ENCODE data around the gene YWHAG.
A peak's percentile ranks its signal among the peaks of the same experiment; 100 is the strongest.
"Not testable (repeated sequence)": the region's sequence is repeated elsewhere in the genome, so short reads cannot be mapped to it uniquely, and the experiment has no call there.

Gene YWHAG

DNA sequence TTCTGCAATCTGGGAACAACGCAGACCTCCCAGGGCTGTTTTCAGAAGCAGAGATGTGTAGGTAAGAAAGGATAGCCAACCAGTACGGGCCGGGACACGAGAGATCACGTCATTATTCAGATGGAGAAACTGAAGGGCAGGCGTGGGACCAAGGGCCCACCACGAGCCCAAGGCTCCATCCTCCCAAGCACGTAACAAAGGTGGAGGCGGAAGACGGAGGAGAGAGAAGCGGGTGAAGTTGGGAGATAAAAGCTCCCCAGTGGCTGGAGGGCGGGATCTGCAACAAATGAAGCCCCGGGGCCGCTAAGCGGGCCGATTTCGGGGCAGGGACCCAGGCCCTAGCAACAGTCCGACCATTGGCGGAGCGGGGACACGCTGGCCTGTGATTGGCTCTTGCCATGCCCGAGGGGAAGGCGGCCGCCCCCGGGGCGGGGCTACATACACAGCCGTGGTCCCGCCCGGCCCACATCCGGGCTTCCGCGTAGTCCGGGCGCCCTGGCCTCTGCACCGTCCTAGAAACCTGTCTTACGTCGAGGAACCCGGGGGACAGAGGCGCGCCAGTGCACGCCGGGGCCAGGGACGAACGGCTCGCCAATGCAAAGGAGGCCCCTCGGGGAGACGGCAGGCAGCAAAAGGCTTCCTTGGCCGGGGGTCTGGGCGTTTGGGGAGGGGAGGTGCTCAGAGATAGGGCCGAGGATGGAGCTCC lies 40.9 kb downstream of the YWHAG start:
- peak; percentile 95 for DNase-seq

DNA sequence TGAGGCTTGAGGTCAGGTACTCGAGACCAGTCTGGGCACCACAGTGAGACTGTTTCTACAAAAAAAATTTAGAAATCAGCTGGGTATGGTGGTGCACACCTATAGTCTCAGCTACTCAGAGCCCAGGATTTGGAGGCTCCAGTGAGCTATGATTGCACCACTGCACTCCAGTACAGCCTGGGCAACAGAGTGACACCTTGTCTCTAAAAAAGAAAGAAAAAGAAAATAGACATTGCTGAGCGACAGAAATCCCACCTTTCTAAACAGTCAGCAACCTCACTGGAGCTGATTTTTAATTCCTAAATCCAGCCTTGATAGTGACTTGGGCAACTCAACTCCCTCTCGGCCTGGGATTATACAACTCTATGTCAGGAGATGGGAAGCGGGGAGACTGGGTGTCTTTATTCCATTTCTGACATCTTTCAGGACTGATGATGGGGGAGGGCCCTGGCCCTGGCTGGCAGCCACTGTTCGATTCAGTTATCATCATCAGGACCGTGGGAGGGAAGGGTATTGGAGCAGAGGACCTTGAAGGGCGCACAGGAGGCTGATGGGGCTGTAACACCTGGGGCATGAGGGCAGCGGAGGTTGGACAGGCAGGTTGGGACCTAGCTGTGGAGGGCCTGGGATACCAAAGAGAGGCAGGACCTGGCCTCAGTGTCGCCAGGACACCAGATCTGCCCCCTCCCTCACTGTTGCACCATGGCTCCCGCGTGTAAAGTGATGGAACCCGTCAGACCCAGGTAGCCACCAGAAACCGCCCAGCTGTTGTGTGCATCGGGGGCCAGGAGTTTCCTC lies 41.6 kb downstream of the YWHAG start:
- DNase-seq = no peak

DNA sequence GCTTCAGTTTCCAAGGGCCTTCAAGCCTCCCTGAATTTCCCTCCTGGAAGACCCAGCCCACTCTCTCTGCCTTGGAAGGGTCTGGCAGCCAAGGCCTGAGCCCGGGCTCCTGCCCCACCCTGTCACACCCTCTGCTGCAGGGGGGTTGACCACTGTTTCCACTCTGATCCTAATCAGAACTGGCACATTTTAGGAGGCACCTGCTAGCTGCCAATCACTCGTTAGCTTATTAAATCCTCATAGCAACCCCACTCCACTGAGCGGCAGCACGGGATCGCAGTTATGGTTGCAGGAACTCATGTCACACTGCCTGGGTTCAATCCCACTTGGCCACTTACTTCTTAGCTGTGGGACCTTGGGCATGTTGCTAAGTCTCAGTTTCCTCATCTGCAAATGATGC lies 43.4 kb downstream of the YWHAG start:
- no peak for DNase-seq

DNA sequence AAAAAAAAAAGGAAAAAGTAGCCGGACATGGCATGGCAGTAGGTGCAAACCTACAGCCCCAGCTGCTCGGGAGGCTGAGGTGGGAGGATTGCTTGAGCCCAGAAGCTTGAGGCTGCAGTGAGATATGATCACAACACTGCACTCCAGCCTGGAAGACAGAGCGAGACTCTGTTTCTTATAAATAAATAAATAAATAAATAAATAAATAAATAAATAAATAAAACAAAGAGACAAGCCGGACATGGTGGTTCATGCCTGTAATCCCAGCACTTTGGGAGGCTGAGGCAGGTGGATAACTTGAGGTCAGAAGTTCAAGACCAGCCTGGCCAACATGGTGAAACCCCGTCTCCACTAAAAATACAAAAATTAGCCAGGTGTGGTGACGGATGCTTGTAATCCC lies 44.1 kb downstream of the YWHAG start:
- not testable (repeated sequence) for DNase-seq

DNA sequence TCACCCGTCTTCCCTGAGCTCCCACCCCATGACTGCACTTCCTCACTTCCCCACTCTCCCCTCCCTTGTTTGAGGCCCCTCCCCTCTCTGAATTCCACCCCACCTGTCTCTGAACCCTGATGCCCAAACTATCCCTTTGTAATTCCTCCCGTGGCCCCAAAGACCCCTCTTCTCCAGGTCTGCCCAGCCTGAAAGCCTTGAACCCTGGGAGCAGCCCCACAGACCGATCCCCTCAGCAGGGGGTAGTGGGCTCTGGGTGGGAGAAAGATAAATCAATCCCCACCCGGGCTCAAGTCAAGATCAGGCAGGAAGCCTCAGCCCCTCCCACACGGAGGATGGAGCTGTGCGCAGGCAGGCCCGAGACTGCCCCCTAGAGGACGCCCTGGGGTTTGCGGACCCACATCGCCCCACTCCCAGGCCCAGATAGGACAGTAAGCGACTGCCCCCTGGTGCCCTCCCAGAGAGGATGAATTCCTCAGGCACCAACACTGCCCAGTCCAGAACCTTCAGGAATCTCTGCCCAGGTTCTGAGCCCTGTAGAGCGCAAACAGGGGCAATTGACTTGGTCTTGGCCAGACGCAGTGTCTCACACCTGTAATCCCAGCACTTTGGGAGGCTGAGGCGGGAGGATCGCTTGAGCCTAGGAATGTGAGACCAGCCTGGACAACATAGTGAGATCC lies 44.6 kb downstream of the YWHAG start:
- DNase-seq = peak; percentile 92

DNA sequence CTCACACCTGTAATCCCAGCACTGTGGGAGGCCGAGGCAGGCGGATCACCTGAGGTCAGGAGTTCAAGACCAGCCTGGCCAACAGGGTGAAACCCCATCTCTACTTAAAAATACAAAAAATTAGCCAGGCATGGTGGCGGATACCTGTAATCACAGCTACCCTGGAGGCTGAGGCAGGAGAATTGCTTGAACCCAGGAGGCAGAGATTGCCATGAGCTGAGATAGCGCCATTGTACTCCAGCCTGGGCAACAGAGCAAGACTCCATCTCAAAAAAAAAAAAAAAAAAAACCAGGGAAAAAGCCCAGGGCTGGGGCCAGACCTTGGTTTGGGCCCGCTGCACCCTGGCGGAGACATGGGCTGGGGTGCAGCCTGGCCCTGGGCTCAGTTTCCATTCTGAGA lies 47.0 kb downstream of the YWHAG start:
- DNase-seq = not testable (repeated sequence)

DNA sequence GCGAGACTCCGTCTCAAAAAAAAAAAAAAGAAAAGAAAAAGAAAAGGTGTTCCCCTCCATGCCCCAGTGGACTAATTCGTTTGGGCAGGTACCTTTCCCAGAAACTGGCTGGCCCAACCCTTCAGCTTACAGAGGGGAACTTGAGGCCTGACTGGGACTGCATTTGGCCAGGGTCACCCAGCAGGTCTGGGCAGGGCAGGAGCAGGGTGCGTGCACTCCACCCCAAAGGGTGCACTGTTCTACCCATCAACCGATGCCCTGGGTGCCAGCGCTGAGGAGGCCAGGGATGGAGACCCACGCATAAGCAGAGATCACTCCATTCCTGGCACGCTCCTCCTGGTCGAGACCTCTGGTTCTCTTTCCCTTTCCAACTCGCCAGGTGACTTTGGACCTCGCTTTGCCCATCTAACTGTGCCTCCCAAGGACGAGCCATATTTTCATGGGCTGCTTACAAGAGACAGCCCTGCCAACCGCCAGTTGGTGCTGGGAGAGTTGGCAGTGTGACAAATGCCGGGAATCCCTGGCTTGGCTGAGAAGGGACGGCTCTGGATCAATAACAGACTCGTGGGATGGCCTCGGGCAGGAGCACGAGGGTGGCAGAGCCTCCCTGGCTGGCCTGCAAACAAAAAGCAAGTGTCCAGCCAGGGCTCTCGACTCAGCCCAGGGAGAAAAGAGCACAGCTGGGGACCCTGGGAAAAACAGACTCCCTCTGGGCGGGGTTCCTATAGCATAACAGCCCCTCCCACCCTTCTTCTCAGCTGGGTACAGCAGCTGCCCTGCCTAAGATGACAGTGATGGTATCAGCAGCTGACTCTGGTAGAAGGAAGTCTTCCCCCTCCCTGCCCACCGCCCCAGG lies 48.5 kb downstream of the YWHAG start:
- peak; percentile 72 for DNase-seq

DNA sequence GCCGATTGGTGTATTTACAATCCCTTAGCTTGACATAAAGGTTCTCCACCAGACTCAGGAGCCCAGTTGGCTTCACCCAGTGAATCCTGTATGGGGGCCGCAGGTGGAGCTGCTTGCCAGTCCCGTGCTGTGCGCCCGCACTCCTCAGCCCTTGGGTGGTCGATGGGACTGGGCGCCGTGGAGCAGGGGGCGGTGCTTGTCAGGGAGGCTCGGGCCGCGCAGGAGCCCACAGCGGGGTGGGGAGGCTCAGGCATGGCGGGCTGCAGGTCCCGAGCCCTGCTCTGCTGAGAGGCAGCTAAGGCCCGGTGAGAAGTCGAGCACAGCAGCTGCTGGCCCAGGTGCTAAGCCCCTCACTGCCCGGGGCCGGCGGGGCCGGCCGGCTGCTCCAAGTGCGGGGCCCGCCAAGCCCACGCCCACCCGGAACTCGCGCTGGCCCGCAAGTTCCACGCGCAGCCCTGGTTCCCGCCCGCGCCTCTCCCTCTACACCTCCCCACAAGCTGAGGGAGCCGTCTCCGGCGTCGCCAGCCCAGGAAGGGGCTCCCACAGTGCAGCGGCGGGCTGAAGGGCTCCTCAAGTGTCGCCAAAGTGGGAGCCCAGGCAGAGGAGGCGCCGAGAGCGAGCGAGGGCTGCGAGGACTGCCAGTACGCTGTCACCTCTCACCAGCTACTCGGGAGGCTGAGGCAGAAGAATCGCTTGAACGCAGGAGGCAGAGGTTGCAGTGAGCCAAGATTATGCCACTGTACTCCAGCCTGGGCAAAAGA lies 49.3 kb downstream of the YWHAG start:
- DNase-seq = not testable (repeated sequence)

DNA sequence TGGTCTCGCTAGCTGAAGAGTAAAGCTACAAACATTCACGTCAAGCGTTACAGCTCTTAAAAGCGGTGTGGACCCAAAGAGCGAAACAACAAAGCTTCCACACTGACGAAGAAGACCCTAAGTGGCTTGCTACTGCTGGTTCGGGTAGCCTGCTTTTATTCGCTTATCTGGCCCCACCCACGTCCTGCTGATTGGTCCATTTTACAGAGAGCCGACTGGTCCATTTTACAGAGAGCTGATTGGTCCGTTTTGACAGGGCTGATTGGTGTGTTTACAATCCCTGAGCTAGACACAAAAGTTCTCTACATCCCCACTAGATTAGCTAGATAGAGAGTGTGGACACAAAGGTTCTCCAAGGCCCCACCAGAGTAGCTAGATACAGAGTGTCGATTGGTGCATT lies 49.9 kb downstream of the YWHAG start:
- DNase-seq = not testable (repeated sequence)

DNA sequence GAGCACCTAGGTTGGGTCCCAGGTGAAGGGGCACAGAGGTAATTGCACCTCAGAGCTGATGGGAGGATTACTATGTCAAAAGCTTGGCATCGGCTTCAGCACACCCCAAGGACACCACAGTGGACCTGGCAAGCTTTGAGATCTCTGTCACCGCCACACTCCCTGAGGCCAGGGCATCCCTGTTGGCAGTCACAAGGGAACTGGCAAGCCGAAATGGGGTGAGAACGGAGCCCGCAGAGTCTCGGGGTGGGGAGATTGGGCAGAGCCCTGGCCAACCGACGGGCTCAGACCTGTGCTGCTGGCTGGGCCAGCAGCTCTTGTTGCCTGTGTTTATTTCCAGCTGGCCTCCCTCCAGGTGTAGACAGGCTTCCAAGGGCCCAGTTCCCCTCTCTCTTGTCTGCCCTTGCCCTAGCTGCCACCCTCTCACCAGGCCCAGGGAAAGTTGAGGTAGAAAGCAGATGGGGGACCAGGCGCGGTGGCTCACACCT lies 53.9 kb downstream of the YWHAG start:
- DNase-seq = peak; percentile 47

DNA sequence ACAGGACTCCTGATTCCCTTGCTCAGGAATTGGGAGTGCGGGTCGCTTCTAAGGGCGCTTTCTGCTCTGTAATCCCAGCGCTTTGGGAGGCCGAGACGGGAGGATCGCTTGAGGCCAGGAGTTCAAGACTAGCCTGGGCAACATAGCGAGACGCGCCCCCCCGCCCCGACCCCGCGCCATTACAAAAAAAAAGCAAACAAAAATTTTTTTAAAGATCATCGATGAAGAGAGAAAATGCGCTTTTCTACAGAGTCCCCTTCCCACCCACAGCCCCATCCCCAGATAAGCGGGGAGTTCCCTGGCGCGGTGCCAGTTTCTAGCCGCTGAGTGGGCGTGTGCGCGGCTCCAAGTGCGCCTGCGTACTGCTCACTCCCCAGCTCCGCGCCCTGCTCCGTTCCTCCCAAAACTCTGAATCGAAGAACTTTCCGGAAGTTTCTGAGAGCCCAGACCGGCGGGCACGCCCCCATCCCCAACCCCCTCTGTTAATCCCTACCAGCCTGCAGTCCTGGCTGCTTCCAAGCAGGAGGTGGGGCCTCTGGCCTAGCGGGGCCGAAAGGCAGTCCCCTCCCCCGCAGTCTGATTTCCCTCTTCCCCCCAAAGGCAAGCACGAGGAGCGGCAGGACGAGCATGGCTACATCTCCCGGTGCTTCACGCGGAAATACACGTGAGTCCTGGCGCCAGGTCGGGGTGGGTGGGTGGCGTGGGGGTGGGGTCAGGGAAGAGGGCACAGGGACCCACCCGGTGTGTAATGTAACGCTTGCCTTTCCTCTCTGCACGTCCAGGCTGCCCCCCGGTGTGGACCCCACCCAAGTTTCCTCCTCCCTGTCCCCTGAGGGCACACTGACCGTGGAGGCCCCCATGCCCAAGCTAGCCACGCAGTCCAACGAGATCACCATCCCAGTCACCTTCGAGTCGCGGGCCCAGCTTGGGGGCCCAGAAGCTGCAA lies 55.3 kb downstream of the YWHAG start:
- DNase-seq = peak; percentile 62

DNA sequence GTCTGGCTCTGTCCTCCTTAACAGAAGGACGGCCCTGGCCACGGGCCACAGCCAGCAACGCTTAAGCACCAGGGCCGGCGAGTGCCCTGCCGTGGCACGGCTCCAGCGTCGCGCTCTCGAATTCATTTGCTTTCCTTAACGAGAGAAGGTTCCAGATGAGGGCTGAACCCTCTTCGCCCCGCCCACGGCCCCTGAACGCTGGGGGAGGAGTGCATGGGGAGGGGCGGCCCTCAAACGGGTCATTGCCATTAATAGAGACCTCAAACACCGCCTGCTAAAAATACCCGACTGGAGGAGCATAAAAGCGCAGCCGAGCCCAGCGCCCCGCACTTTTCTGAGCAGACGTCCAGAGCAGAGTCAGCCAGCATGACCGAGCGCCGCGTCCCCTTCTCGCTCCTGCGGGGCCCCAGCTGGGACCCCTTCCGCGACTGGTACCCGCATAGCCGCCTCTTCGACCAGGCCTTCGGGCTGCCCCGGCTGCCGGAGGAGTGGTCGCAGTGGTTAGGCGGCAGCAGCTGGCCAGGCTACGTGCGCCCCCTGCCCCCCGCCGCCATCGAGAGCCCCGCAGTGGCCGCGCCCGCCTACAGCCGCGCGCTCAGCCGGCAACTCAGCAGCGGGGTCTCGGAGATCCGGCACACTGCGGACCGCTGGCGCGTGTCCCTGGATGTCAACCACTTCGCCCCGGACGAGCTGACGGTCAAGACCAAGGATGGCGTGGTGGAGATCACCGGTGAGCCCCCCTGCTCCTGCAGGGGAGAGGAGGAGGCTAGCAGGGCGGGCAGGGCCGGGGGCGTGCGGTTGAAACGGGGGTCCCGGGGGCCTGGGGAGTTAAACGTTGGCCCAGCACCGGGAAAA lies 56.2 kb downstream of the YWHAG start, which contains the start of gene HSPB1:
TSS of gene HSPB1 (plus strand) at position 327 of the 855 bp plus-strand sequence. CDS start at position 367, 40 bp downstream.
- peak; percentile 82 for DNase-seq

DNA sequence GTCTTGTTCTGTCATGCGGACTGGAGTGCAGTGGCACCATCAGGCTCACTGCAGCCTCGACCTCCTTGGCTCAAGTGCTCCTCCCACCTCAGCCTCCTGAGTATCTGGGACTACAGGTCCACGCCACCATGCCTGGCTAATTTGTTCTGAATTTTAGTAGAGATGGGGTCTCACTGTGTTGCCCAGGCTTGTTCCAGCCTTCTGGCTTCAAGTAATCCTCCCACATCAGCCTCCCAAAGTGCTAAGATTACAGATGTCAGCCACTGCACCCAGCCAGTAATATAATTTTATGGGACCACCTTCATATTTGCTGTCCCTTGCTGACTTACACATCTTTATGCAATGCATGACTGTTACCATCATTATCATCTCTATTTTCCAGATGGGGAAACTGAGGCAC lies 57.8 kb downstream of the YWHAG start:
- no peak for DNase-seq

DNA sequence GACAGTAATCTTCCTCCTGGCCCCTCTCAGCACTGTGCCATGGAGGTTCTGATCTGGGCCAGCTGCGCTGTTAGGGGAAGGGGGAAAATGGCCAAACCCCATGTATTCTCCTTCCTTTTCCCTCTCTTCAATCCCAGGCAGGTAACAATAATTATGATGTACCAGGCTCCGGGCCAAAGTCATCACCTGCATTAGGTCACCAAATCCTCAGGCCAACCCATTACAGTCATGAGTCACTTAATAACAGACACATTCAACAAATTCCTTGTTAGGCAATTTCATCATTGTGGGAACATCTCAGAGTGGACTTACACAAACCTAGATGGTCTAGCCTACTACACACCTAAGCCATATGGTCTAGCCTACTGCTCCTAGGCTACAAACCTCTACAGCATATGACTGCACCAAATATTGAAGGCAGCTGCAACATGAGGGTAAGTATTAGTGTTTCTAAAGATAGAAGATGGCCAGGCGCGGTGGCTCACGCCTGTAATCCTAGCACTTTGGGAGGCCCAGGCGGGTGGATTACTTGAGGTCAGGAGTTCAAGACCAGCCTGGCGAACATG lies 58.5 kb downstream of the YWHAG start:
- DNase-seq = no peak

DNA sequence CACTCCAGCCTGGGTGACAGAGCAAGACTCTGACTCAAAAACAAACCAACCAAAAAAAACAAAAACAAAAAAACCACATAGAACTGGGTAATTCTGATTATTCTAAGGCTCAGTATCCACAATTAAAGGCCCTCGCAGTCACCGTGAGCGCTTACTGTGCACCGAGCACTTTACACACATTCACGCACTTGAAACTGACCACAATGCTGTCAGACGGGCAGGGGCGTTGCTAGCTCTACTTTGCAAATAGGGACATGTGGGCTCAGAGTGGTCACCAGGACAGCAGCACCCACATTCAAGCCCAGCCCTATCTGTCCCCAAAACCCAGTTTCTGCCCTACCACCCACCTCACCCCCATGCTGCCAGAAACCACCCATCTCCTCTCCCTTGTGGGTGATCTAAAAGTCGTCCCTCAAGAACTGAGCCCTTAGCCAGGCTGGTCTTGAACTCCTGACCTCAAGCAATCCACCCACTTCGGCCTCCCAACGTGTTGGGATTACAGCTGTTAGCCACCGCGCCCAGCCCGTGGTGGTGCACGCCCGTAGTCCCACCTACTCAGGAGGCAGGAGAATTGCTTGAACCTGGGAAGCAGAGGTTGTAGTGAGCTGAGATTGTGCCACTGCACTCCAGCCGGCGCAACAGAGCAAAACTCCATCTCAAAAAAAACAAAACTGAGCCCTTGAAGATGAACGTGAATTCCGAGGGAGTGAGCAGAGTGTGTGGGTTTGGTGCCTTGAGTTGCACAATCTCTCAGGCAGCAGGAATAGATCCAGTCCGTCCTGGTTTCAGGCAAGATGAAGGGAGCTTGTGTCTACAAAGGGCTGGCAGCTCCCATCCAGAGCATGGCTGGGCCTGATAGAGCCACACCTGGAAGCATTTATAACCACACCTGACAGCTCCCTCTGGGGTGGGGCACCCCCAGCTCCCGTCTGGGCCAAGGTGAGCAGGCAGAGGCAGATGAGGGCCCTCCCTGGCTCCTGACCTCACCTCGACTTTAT lies 61.7 kb downstream of the YWHAG start:
- DNase-seq = no peak

DNA sequence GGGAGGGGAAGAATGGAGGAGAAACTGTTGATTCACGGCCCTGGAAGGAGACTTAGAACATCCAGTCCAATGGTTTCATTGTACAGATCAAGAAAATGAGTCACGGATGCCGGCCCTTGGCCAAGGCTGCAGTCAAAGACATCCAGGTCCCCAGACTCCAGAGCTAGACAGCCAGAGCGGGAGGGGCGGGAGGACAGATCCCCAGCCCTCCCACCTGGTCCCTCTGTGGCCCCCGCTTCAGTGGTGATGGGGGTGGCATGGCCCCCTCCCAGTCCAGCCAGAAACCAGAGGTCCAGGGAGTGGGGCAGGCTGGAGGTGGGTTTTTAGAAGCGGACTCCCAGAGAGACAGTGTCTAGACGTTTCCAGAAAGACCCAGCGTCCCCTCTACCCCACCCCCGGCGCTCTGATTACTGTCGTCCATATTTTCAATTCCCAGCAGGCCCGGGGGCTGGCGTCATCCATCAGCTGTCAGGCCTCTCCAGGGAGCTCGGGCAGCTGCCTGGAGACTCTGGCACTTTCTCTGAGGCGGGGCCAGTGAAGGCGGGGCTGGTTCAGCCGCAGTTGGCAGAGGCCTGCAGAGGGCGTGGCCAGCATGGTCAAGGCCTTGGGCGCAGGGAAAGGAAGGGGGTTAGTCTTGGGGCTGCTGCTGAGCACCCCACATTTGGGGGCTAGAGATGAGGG lies 64.3 kb downstream of the YWHAG start:
- DNase-seq = peak; percentile 67

DNA sequence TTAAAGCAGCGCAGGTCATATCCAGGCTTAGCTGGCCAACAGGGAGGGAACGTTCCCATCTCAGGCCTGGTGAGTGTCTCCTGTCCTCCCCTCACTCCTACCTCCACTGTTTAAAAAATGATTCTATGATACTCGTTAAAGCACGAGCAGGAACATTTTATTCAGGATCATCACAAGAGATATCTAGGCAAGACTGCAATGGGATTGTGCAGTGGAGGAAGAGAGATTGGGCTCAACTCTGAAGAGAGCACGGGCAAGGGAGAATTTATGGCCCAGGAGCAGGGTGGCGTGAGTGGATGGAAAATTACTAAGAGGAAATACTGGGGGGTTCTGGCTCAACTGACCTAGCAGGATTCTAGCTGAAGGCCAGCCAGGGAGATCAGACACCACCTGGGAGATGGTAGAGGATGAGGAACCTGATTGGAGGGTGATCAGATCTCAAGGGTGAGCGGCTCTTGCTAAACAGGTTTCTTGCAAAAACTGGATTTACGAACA lies 65.3 kb downstream of the YWHAG start:
- no peak for DNase-seq
